HEK293T (cell line): ENCODE measurements around the gene PLGRKT.
"Not testable (repeated sequence)": the region's sequence is repeated elsewhere in the genome, so short reads cannot be mapped to it uniquely, and the experiment has no call there.

Experiments
- CTCF ChIA-PET: fragments of 350-600 bp; formaldehyde crosslinking; extraction: SDS; loops from one replicate; lab custom pipeline; 2021; ENCODE audit warnings: antibody characterized with exemption, inconsistent platforms; lab: Yijun Ruan, JAX
- POLR2A ChIA-PET: fragments of 350-600 bp; formaldehyde crosslinking; extraction: SDS; loops from one replicate; lab custom pipeline; 2020; ENCODE audit warnings: antibody characterized with exemption, inconsistent platforms; lab: Yijun Ruan, JAX
- DNase-seq: peaks from one replicate; pipeline ENCODE4 v3.0.0; 2012; ENCODE audit warnings: mixed read lengths; ENCODE audit errors: extremely low spot score
- ARNT ChIP-seq: fragments of 450-650 bp; IDR thresholded peaks from 2 replicates; pipeline ENCODE4 v1.6.1; 2017; ENCODE audit warnings: mild to moderate bottlenecking
- BHLHE40 ChIP-seq: fragments of 450-650 bp; IDR thresholded peaks from 2 replicates; pipeline ENCODE4 v1.6.1; 2016; ENCODE audit warnings: mild to moderate bottlenecking, moderate library complexity, borderline replicate concordance
- CTBP1 ChIP-seq: fragments of 450-650 bp; IDR thresholded peaks from 2 replicates; pipeline ENCODE4 v1.6.1; 2016; ENCODE audit warnings: borderline replicate concordance
- ELF4 ChIP-seq: fragments of 450-650 bp; IDR thresholded peaks from 2 replicates; pipeline ENCODE4 v1.6.1; 2017; ENCODE audit warnings: antibody characterized with exemption
- FOXA1 ChIP-seq: fragments of 450-650 bp; IDR thresholded peaks from 2 replicates; pipeline ENCODE4 v1.6.1; 2016; ENCODE audit warnings: mild to moderate bottlenecking
- FOXK2 ChIP-seq: fragments of 450-650 bp; IDR thresholded peaks from 2 replicates; pipeline ENCODE4 v1.6.1; 2016; ENCODE audit warnings: mild to moderate bottlenecking
- FOXM1 ChIP-seq: fragments of 450-650 bp; IDR thresholded peaks from 2 replicates; pipeline ENCODE4 v1.6.1; 2017; ENCODE audit warnings: mild to moderate bottlenecking, borderline replicate concordance
- HDGF ChIP-seq: fragments of 450-650 bp; IDR thresholded peaks from 2 replicates; pipeline ENCODE4 v1.6.1; 2017; ENCODE audit warnings: antibody characterized with exemption, borderline replicate concordance
- L3MBTL2 ChIP-seq: fragments of 450-650 bp; conservative IDR thresholded peaks from 2 replicates; pipeline ENCODE4 v1.6.1; 2016; ENCODE audit warnings: mild to moderate bottlenecking
- LEF1 ChIP-seq: fragments of 450-650 bp; IDR thresholded peaks from 2 replicates; pipeline ENCODE4 v1.6.1; 2017; ENCODE audit warnings: mild to moderate bottlenecking, borderline replicate concordance
- NFRKB ChIP-seq: fragments of 450-650 bp; IDR thresholded peaks from 2 replicates; pipeline ENCODE4 v1.6.1; 2016; ENCODE audit warnings: mild to moderate bottlenecking, moderate library complexity
- SP1 ChIP-seq: fragments of 450-650 bp; IDR thresholded peaks from 2 replicates; pipeline ENCODE4 v1.6.1; 2017
- SUZ12 ChIP-seq: fragments of 450-650 bp; IDR thresholded peaks from 2 replicates; pipeline ENCODE4 v1.6.1; 2016; ENCODE audit warnings: mild to moderate bottlenecking
- TARDBP ChIP-seq: fragments of 450-650 bp; IDR thresholded peaks from 2 replicates; pipeline ENCODE4 v1.6.1; 2016
- ZNF384 ChIP-seq: fragments of 450-650 bp; IDR thresholded peaks from 2 replicates; pipeline ENCODE4 v1.6.1; 2016
- TF ChIP-seq, protein P1 (sequence below): fragments of 450-650 bp; IDR thresholded peaks from 2 replicates; pipeline ENCODE4 v1.6.1; 2016

The PLGRKT gene

DNA sequence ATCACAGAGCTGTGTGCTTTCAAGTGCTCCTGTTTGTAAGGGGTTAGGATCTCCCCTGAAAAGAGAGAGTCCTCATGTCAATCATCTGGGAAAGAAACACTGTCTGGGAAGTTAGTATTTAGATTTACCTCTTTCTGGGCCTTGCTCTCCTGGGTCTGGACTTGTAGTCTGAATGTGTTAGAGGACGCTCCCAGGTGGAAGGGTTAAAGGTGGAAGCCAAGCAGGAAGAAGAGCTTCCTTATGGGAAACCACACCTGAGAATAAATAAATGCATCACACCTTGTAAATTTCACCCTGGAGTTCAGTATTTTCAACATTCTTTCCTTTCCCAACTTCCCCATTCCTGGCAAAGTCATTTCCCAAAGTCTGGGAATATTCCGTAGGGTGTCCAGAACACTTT lies 1.3 kb downstream of the PLGRKT start:
- POLR2A ChIA-PET, result no interaction called here
- DNase-seq, result no peak
- TF ChIP-seq CTBP1 (no peak), ELF4 (no peak), FOXA1 (no peak), L3MBTL2 (no peak), BHLHE40 (no peak), HDGF (no peak), NFRKB (no peak), LEF1 (no peak), FOXK2 (no peak), SP1 (no peak), FOXM1 (no peak), ZNF384 (no peak), TARDBP (no peak), ARNT (no peak)
- TF ChIP-seq, protein P1, sequence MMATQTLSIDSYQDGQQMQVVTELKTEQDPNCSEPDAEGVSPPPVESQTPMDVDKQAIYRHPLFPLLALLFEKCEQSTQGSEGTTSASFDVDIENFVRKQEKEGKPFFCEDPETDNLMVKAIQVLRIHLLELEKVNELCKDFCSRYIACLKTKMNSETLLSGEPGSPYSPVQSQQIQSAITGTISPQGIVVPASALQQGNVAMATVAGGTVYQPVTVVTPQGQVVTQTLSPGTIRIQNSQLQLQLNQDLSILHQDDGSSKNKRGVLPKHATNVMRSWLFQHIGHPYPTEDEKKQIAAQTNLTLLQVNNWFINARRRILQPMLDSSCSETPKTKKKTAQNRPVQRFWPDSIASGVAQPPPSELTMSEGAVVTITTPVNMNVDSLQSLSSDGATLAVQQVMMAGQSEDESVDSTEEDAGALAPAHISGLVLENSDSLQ, result no peak
- CTCF ChIA-PET, result no interaction called here

GRCh38 chr9:5435912-5436311 lies 1.8 kb downstream of the PLGRKT start:
- TF ChIP-seq CTBP1 (no peak), ZNF384 (no peak), LEF1 (no peak), NFRKB (no peak), BHLHE40 (no peak), FOXM1 (no peak), ARNT (no peak), SP1 (no peak), FOXK2 (no peak), FOXA1 (no peak), L3MBTL2 (no peak), SUZ12 (no peak), TARDBP (no peak), HDGF (no peak)
- TF ChIP-seq, protein P1, result no peak
- ChIA-PET POLR2A (interaction anchor here (0.6 kb wide), 1 partner anchor 541 kb away, joined by 3 read pairs; no protein-coding TSS in a partner anchor), CTCF (no interaction called here)
- DNase-seq, result no peak

DNA sequence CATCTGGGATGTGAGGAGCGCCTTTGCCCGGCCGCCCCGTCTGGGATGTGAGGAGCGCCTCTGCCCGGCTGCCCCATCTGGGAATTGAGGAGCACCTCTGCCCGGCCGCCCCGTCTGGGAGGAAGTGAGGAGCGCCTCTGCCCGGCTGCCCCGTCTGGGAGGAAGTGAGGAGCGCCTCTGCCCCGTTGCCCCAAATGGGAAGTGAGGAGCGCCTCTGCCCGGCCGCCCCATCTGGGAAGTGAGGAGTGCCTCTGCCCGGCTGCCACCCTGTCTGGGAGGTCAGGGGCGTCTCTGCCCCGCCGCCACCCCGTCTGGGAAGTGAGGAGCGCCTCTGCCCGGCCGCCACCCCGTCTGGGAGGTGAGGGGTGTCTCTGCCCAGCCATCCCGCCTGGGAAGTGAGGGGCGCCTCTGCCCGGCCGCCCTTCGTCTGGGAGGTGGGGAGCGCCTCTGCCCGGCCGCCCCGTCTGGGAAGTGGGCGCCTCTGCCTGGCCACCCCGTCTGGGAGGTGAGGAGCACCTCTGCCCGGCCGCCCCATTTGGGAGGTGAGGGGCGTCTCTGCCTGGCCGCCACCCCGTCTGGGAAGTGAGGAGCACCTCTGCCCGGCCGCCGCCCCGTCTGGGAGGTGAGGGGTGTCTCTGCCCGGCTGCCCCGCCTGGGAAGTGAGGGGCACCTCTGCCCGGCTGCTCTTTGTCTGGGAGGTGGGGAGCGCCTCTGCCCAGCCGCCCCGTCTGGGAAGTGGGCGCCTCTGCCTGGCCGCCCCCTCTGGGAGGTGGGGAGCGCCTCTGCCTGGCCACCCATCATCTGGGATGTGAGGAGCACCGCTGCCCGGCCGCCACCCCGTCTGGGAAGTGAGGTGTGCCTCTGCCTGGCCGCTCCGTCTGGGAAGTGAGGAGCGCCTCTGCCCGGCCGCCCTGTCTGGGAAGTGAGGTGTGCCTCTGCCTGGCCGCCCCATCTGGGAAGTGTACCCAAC lies 3.6 kb downstream of the PLGRKT start:
- POLR2A ChIA-PET, DNase-seq, CTCF ChIA-PET: not testable (repeated sequence)

DNA sequence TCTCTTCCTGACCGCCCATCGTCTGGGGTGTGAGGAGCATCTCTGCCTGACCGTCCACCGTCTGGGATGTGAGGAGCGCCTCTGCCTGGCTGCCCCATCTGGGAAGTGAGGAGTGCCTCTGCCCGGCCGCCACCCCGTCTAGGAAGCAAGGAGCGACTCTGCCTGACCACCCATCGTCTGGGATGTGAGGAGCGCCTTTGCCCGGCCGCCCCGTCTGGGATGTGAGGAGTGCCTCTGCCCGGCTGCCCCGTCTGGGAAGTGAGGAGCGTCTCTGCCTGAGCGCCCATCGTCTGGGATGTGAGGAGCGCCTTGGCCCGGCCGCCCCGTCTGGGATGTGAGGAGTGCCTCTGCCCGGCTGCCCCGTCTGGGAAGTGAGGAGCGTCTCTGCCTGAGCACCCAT lies 4.4 kb downstream of the PLGRKT start:
- CTCF ChIA-PET, DNase-seq, POLR2A ChIA-PET: not testable (repeated sequence)

- POLR2A ChIA-PET, CTCF ChIA-PET, DNase-seq: not testable (repeated sequence)
Measured at GRCh38 chr9:5432890-5433289, 4.8 kb downstream of the PLGRKT start.

GRCh38 chr9:5430912-5431311 lies 6.8 kb downstream of the PLGRKT start:
- ChIA-PET POLR2A (no interaction called here), CTCF (no interaction called here)
- TF ChIP-seq ELF4 (no peak), L3MBTL2 (no peak)
- no peak for DNase-seq

GRCh38 chr9:5429873-5430564 lies 7.7 kb downstream of the PLGRKT start:
- POLR2A ChIA-PET, result no interaction called here

More at GRCh38 chr9:5429873-5430564, 7.7 kb downstream of the PLGRKT start:
- no peak for DNase-seq
- CTCF ChIA-PET, result no interaction called here
- no peak for TF ChIP-seq CTBP1
- TF ChIP-seq BHLHE40, result no peak
- TF ChIP-seq ELF4, result no peak
- no peak for TF ChIP-seq SP1
- TF ChIP-seq LEF1, result no peak
- no peak for TF ChIP-seq ARNT
- TF ChIP-seq HDGF, result no peak
- TF ChIP-seq FOXM1, result no peak
- TF ChIP-seq, protein P1, result no peak
- no peak for TF ChIP-seq TARDBP
- TF ChIP-seq ZNF384, result no peak
